Esophagus squamous epithelium (tissue), 5 donors: ENCODE measurements around the gene ZNF385D. TPM values are rescaled to one million over a fixed set of nuclear protein-coding genes. Genes with fewer than 3 reads are reported as not detected.

Experiments
- DNase-seq: peaks from one replicate; lab custom pipeline; 2025; lab: John Stamatoyannopoulos, UW
- H3K27ac ChIP-seq, 4 donors: fragments of 200-600 bp; sonication (generic); one replicate each; pipeline ENCODE4 v1.5.1; 2016 to 2019; ENCODE audit warnings: mild to moderate bottlenecking in 1 of 4
- H3K27me3 ChIP-seq, 4 donors: fragments of 200-600 bp; sonication (generic); 1 replicate in 3 of 4; 2 replicates in 1 of 4; pipeline versions ENCODE4 v1.5.1 to v1.6.0; 2017 to 2021; ENCODE audit warnings: antibody characterized with exemption in 1 of 4
- H3K36me3 ChIP-seq, 3 donors: fragments of 200-600 bp; sonication (generic); one replicate each; pipeline ENCODE4 v1.5.1; 2016 to 2019
- H3K4me1 ChIP-seq, 3 donors: fragments of 200-600 bp; sonication (generic); one replicate each; pipeline ENCODE4 v1.5.1; 2017 to 2019
- H3K4me3 ChIP-seq, 4 donors: fragments of 200-600 bp; sonication (generic); 1 replicate in 3 of 4; 2 replicates in 1 of 4; pipeline ENCODE4 v1.5.1; 2016 to 2019; ENCODE audit warnings: mild to moderate bottlenecking in 2 of 4, moderate library complexity in 1 of 4
- H3K9me3 ChIP-seq, 3 donors: fragments of 200-600 bp; sonication (generic); one replicate each; pipeline ENCODE4 v1.5.1; 2016 to 2019
- POLR2A ChIP-seq, 4 donors: fragments of 450-650 bp; IDR thresholded peaks; one replicate each; pipeline ENCODE4 v1.6.1; 2017; ENCODE audit warnings: antibody characterized with exemption in 4 of 4, mild to moderate bottlenecking in 4 of 4, moderate library complexity in 3 of 4
- WGBS, 2 donors: methylation state at CpG; one replicate each; pipeline ENCODE4 v1.1.5; 2018; 5-methylcytosine and 5-hydroxymethylcytosine counted together
- intact Hi-C: fragments of 100-400 bp; cut with DNase I; formaldehyde crosslinking; loops from one replicate; pipeline ENCODE4 v1.15.0; 2022
- total RNA-seq, 4 donors: library from RNA; depleted of rRNA; stranded (reverse); fragments of >200 nt; gene quantifications; one replicate each; pipeline ENCODE4 v1.1.0, GENCODE V29; 2016
- TF ChIP-seq, protein P1 (sequence below), 6 experiments: fragments of 450-650 bp in 4 of 6; fragments of 200-600 bp in 2 of 6; sonication (generic) in 2 of 6; IDR thresholded peaks; one replicate each; pipeline ENCODE4 v1.5.1; 2016 to 2019; ENCODE audit warnings: antibody characterized with exemption in 6 of 6, mild to moderate bottlenecking in 4 of 6, moderate library complexity in 4 of 6
- donor health status: DM: yes; HTN: yes; CAD: no.

The ZNF385D gene
- total RNA-seq, 4 donors from 2014 or later = 0.04 to 3.4 (median 0.50) TPM

GRCh38 chr3:21729331-21729730 is 21.7 kb downstream of the ZNF385D start:
- WGBS, 2 donors = 28 to 40% methylated on average over 1 of the region's 1 CpG
- Histone ChIP-seq H3K27me3 (no peaks in the 10 kb centered on the region), H3K36me3 (no peaks in the 10 kb centered on the region), H3K27ac (no peak overlapping the region), H3K9me3 (no peaks in the 10 kb centered on the region), H3K4me3 (no peak overlapping the region), H3K4me1 (no peaks in the 10 kb centered on the region)
- intact Hi-C loops = no loop called here
- no peak for DNase-seq
- TF ChIP-seq POLR2A (IDR thresholded peaks at IDR 0.05) = no peak
- TF ChIP-seq, protein P1, sequence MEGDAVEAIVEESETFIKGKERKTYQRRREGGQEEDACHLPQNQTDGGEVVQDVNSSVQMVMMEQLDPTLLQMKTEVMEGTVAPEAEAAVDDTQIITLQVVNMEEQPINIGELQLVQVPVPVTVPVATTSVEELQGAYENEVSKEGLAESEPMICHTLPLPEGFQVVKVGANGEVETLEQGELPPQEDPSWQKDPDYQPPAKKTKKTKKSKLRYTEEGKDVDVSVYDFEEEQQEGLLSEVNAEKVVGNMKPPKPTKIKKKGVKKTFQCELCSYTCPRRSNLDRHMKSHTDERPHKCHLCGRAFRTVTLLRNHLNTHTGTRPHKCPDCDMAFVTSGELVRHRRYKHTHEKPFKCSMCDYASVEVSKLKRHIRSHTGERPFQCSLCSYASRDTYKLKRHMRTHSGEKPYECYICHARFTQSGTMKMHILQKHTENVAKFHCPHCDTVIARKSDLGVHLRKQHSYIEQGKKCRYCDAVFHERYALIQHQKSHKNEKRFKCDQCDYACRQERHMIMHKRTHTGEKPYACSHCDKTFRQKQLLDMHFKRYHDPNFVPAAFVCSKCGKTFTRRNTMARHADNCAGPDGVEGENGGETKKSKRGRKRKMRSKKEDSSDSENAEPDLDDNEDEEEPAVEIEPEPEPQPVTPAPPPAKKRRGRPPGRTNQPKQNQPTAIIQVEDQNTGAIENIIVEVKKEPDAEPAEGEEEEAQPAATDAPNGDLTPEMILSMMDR (IDR thresholded peaks at IDR 0.05) = no peak

- intact Hi-C loops = no loop called here
Observed at GRCh38 chr3:21722768-21723167, 28.2 kb downstream of the ZNF385D start.

GRCh38 chr3:21722301-21722700 is 28.7 kb downstream of the ZNF385D start:
- intact Hi-C loops = no loop called here
- no peak for DNase-seq
- WGBS, 2 donors = 72 to 95% methylated on average over 4 of the region's 4 CpGs
- Histone ChIP-seq H3K4me3 (no peak overlapping the region), H3K27me3 (no peaks in the 10 kb centered on the region), H3K4me1 (no peaks in the 10 kb centered on the region), H3K27ac (no peak overlapping the region), H3K36me3 (no peaks in the 10 kb centered on the region), H3K9me3 (no peaks in the 10 kb centered on the region)
- TF ChIP-seq POLR2A (IDR thresholded peaks at IDR 0.05) = no peak
- TF ChIP-seq, protein P1 (IDR thresholded peaks at IDR 0.05) = no peak

More at GRCh38 chr3:21722768-21723167, 28.2 kb downstream of the ZNF385D start:
- no peak for DNase-seq
- H3K9me3 ChIP-seq = no peaks in the 10 kb centered on the region
- TF ChIP-seq, protein P1 (IDR thresholded peaks at IDR 0.05) = no peak
- TF ChIP-seq POLR2A (IDR thresholded peaks at IDR 0.05) = no peak
- no peak overlapping the region for H3K27ac ChIP-seq
- no peaks in the 10 kb centered on the region for H3K36me3 ChIP-seq
- H3K27me3 ChIP-seq = no peaks in the 10 kb centered on the region
- 49 to 52% methylated on average over 3 of the region's 3 CpGs for WGBS, 2 donors
- no peak overlapping the region for H3K4me3 ChIP-seq
- no peaks in the 10 kb centered on the region for H3K4me1 ChIP-seq

DNA sequence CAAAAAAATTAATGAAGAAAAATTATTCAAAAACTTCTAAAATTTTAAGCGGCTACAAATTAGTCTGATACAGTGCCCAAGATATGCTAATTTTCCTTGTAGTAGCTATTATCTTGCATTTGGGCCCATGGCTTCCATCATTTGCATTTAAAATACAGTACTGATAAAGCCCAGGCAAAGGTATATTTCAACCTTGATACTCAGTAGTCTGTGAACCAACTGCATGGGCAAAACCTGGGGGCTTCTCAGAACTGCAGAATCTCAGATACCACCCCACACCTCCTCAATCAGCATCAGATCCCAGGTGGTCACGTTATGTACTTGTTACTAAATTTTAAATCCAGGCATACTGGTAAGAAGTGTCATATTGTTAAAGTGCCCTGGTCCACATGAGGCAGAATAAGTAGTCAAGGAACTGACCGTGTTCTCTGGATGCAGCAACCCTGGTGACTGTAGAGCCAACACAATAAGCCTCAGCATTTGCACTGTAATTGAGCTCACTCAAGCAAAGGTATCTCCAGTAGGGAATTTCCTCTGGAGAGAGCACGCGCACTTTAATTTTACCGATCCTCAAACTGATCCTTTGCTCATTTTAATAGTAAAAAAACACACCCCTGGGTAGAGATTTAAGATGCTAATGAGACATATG is 31.9 kb downstream of the ZNF385D start:
- no peak overlapping the region for H3K4me3 ChIP-seq
- intact Hi-C loops = no loop called here
- 75 to 84% methylated on average over 6 of the region's 6 CpGs for WGBS, 2 donors
- H3K27me3 ChIP-seq = no peaks in the 10 kb centered on the region
- no peak for DNase-seq
- H3K9me3 ChIP-seq = no peaks in the 10 kb centered on the region
- H3K4me1 ChIP-seq = no peaks in the 10 kb centered on the region
- H3K36me3 ChIP-seq = no peaks in the 10 kb centered on the region
- H3K27ac ChIP-seq = no peak overlapping the region
- TF ChIP-seq, protein P1 (IDR thresholded peaks at IDR 0.05) = no peak
- TF ChIP-seq POLR2A (IDR thresholded peaks at IDR 0.05) = no peak

- intact Hi-C loops = no loop called here
- no peaks in the 10 kb centered on the region for H3K4me1 ChIP-seq
- H3K9me3 ChIP-seq = no peaks in the 10 kb centered on the region
- H3K27me3 ChIP-seq = no peaks in the 10 kb centered on the region
- no peak for DNase-seq
- no peak overlapping the region for H3K27ac ChIP-seq
- no peak for TF ChIP-seq POLR2A (IDR thresholded peaks at IDR 0.05)
- TF ChIP-seq, protein P1 (IDR thresholded peaks at IDR 0.05) = no peak
- H3K4me3 ChIP-seq = no peak overlapping the region
- no peaks in the 10 kb centered on the region for H3K36me3 ChIP-seq
- WGBS, 2 donors = 33 to 36% methylated on average over 3 of the region's 3 CpGs
Observed at GRCh38 chr3:21718161-21718765, 32.7 kb downstream of the ZNF385D start.
